K562 (cell line): Measurements from ENCODE around the gene WFDC2. TPM values are rescaled to one million over a fixed set of nuclear protein-coding genes. Genes with fewer than 3 reads are reported as not detected.

Experiments used
- ATAC-seq: fragments of 200-7000 bp; cut with Tn5 transposase; 3 replicates; pipeline ENCODE4 v1.9.1; 2020; ENCODE audit warnings: moderate library complexity
- BruUV-seq: library from RNA; stranded (reverse); fragments of 400-500 nt; replicated peaks from 2 replicates; lab custom pipeline; 2021; lab: Mats Ljungman, UMichigan
- CTCF ChIA-PET: fragments of 300-600 bp; formaldehyde crosslinking; extraction: SDS; loops from one replicate; lab custom pipeline; 2021; ENCODE audit warnings: low intra/inter-chr PET ratio; lab: Yijun Ruan, JAX
- POLR2A ChIA-PET: fragments of 300-600, 350-650 bp; sonication (Branson Sonifier 250); formaldehyde crosslinking; extraction: SDS; loops from one replicate; lab custom pipeline; 2021; ENCODE audit warnings: antibody characterized with exemption, inconsistent platforms; lab: Yijun Ruan, JAX
- DNase-seq, 4 experiments: peaks; one replicate each; pipeline versions ENCODE4 v3.0.0 to v3.0.0-alpha.2; 2011 to 2018; ENCODE audit warnings: low spot score in 3 of 4, mixed read lengths in 3 of 4; ENCODE audit errors: extremely low read depth in 1 of 4
- FAIRE-seq: peaks from 2 replicates; lab custom pipeline; 2011; peaks lifted over from hg19 to GRCh38; lab: Jason Lieb, UNC
- H2AFZ ChIP-seq: 2 replicates; pipeline ENCODE4 v1.6.0; 2011; ENCODE audit warnings: low read depth, low read length, control low read depth, inconsistent platforms
- H3K27ac ChIP-seq: fragments of 200-600 bp; 3 replicates; pipeline ENCODE4 v1.8.0; 2011; ENCODE audit warnings: low read depth, mild to moderate bottlenecking, control low read depth, inconsistent platforms, low read length, moderate library complexity, mixed read lengths; ENCODE audit errors: extremely low read depth
- H3K27me3 ChIP-seq, 2 experiments: fragments of 300-600 bp in 1 of 2; 2 replicates in 1 of 2; 3 replicates in 1 of 2; pipeline versions ENCODE4 v1.6.0 to v1.8.0; 2011; ENCODE audit warnings: inconsistent platforms in 2 of 2, low read length in 2 of 2, mild to moderate bottlenecking in 1 of 2, mixed read lengths in 1 of 2, moderate library complexity in 1 of 2; ENCODE audit not compliant: control insufficient read depth in 2 of 2, insufficient read depth in 2 of 2
- H3K36me3 ChIP-seq: fragments of 300-600 bp; 3 replicates; pipeline ENCODE4 v1.8.0; 2011; ENCODE audit warnings: mild to moderate bottlenecking, low read length, inconsistent platforms; ENCODE audit not compliant: control insufficient read depth, insufficient read depth
- H3K4me1 ChIP-seq, 2 experiments: fragments of 200-600 bp in 1 of 2; replicated peaks in 1 of 2; 2 replicates in 1 of 2; 3 replicates in 1 of 2; pipeline versions ENCODE4 v1.5.1 to v1.8.0; 2011; ENCODE audit warnings: inconsistent platforms in 2 of 2, low read length in 2 of 2, mild to moderate bottlenecking in 1 of 2, mixed read lengths in 1 of 2, moderate library complexity in 1 of 2; ENCODE audit not compliant: control insufficient read depth in 2 of 2, insufficient read depth in 2 of 2
- H3K4me2 ChIP-seq: 2 replicates; pipeline ENCODE4 v1.6.1; 2011; ENCODE audit warnings: low read length, control low read depth, inconsistent platforms, mixed read lengths; ENCODE audit not compliant: insufficient read depth
- H3K4me3 ChIP-seq: fragments of 200-600 bp; sonication (generic), shearing (Covaris generic); 2 replicates; pipeline ENCODE4 v1.5.1; 2016; ENCODE audit warnings: control low read depth, inconsistent platforms
- H3K79me2 ChIP-seq: fragments of 200-600 bp; 3 replicates; pipeline ENCODE4 v1.8.0; 2011; ENCODE audit warnings: low read length, inconsistent platforms; ENCODE audit not compliant: control insufficient read depth, insufficient read depth
- H3K9ac ChIP-seq, 2 experiments: 2 replicates each; pipeline versions ENCODE4 v1.6.0 to v1.6.1; 2011; ENCODE audit warnings: low read depth in 2 of 2, low read length in 2 of 2, control low read depth in 1 of 2, inconsistent platforms in 1 of 2, mild to moderate bottlenecking in 1 of 2, mixed read lengths in 1 of 2; ENCODE audit not compliant: insufficient read depth in 1 of 2
- H3K9me1 ChIP-seq: one replicate; pipeline ENCODE4 v1.6.0; 2011; ENCODE audit warnings: inconsistent platforms, mild to moderate bottlenecking, low read length, moderate library complexity; ENCODE audit not compliant: control insufficient read depth, insufficient read depth
- H3K9me3 ChIP-seq: replicated peaks from 2 replicates; pipeline ENCODE4 v1.5.1; 2011; ENCODE audit warnings: low read depth, low read length, inconsistent platforms; ENCODE audit not compliant: control insufficient read depth, insufficient read depth
- H4K20me1 ChIP-seq: replicated peaks from 2 replicates; pipeline ENCODE4 v1.6.1; 2011; ENCODE audit warnings: low read length, inconsistent platforms, mixed read lengths; ENCODE audit not compliant: control insufficient read depth, insufficient read depth
- DDX20 ChIP-seq: fragments of 450-650 bp; IDR thresholded peaks from 2 replicates; pipeline ENCODE4 v1.6.1; 2016; ENCODE audit warnings: missing genetic modification characterization, low read depth, mild to moderate bottlenecking, missing compliant biosample characterization, moderate library complexity
- RREB1 ChIP-seq: fragments of 250-450 bp; sonication (Bioruptor Pico); IDR thresholded peaks from 2 replicates; pipeline ENCODE4 v1.4.0; 2020
- THRB ChIP-seq: fragments of 450-650 bp; formaldehyde crosslinking; conservative IDR thresholded peaks from 2 replicates; pipeline ENCODE4 v1.4.0; 2022; ENCODE audit warnings: mild to moderate bottlenecking, missing genetic modification characterization
- WGBS: fragments of 100-300 bp; shearing (Covaris generic); methylation state at CpG from one replicate; pipeline ENCODE4 v1.1.6; 2016; ENCODE audit warnings: low coverage, mixed read lengths; ENCODE audit not compliant: insufficient coverage; ENCODE audit errors: missing lambda C conversion rate; 5-methylcytosine and 5-hydroxymethylcytosine counted together
- in situ Hi-C: fragments of 300-500 bp; cut with MboI; formaldehyde crosslinking; loops from 4 replicates; pipeline ENCODE4 v1.15.0; 2018; ENCODE audit warnings: inconsistent platforms, mixed read lengths
- intact Hi-C: fragments of 100-400 bp; cut with micrococcal nuclease; formaldehyde crosslinking; loops from 2 replicates; pipeline ENCODE4 v1.14.2; 2022
- polyA plus RNA-seq, 8 experiments: library from polyadenylated mRNA; depleted of rRNA in 4 of 8; stranded (reverse) in 5 of 8; unstranded in 3 of 8; fragments of >200 nt; fragmentation: Nextera tagmentation in 2 of 8; fragmentation: Illumina TruSeq in 1 of 8; extraction: Ambion mirVana in 2 of 8; extraction: Trizol in 1 of 8; gene quantifications; 2 replicates each; pipeline versions ENCODE4 v1.2.1 to v1.2.3, GENCODE V29; 2011 to 2014; ENCODE audit warnings: inconsistent platforms in 1 of 8, missing spikeins in 1 of 8
- total RNA-seq, 7 experiments: library from RNA; depleted of rRNA in 6 of 7; stranded (reverse); fragments of >200 nt in 6 of 7; fragmentation: Illumina TruSeq in 2 of 7; extraction: Trizol in 2 of 7; gene quantifications; 2 replicates each; pipeline versions ENCODE4 v1.2.1 to v1.2.3, GENCODE V29; 2011 to 2021; ENCODE audit warnings: low replicate concordance in 1 of 7

Gene WFDC2
- total and polyA plus RNA-seq, 9 of the 15 experiments (the other 6 are each of a cell fraction or from before 2014, with no cell fraction given) = not detected

GRCh38 chr20:45452238-45452637 is 17.3 kb upstream of the WFDC2 start:
- ChIA-PET POLR2A (interaction anchor here (0.5 to 1.6 kb wide), 4 partner anchors 12 to 96 kb away, joined by 3 read pairs; no protein-coding TSS in a partner anchor), CTCF (no interaction called here)
- intact Hi-C loops (no loop called here), in situ Hi-C loops (loop anchor here (10.0 kb wide), 1 partner anchor 323 kb away; no protein-coding TSS in a partner anchor)
- no peak for DNase-seq
- H3K9ac ChIP-seq = no peak overlapping the region
- no peak for FAIRE-seq
- H3K36me3 ChIP-seq = no peaks in the 10 kb centered on the region
- ATAC-seq = no peak
- H3K4me2 ChIP-seq = no peak overlapping the region
- H3K79me2 ChIP-seq = no peaks in the 10 kb centered on the region
- no peak overlapping the region for H3K27ac ChIP-seq
- 44% methylated on average over 4 of the region's 4 CpGs for WGBS
- no peaks in the 10 kb centered on the region for H3K9me1 ChIP-seq
- H3K27me3 ChIP-seq = peaks cover 17 to 27% of the 10 kb centered on the region in 2 experiments; a peak in 4 of 5 replicates
- no TSS peak for BruUV-seq
- H3K4me1 ChIP-seq = no peaks in the 10 kb centered on the region
- H3K4me3 ChIP-seq = no peak overlapping the region
- H4K20me1 ChIP-seq = no peaks in the 10 kb centered on the region
- H2AFZ ChIP-seq = no peak overlapping the region
- TF ChIP-seq THRB = no peak
- TF ChIP-seq DDX20 (tag) = no peak
- TF ChIP-seq RREB1 (CRISPR knock-in tag) = no peak
- H3K9me3 ChIP-seq = no peaks in the 10 kb centered on the region
